ENCODE results near the gene MORN1. TPM values are rescaled to one million over a fixed set of nuclear protein-coding genes. Genes with fewer than 3 reads are reported as not detected.

The MORN1 gene
- total and polyA plus RNA-seq, 2 of the 8 experiments (the other 6 are each of a cell fraction or from before 2014, with no cell fraction given), result 5.0 to 9.1 TPM

DNA sequence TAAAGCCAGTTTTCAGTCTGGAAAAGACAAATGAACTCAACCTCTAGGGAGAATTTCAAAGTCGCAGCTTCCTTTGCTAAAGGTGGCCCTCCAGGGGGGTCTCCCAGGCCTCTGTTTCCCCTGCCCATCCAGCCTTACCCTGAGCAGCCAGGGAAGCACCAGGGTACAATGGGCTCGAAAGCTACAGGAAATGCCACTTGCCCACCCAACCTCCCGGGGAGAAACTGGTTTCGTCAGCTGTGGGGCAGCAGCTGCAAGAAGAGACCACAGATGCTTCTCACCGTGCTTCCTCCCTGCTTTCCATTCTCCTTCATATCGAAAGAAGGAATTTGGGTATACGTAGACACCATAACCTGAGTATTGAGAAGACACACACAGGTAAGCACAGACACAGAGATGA, 1.7 kb downstream of the MORN1 start:
- ChIA-PET CTCF (ENCODE audit: partially characterized antibody) (interaction anchor here (0.7 to 4.0 kb wide), 3 partner anchors 9 to 813 kb away, joined by 3 to 19 read pairs (median 5); no protein-coding TSS in a partner anchor), POLR2A (ENCODE audit: partially characterized antibody) (no interaction called here)
- H3K4me1 ChIP-seq (replicated peaks in 1 of 4; ENCODE audit: control insufficient read depth in 3 of 4, insufficient read depth in 4 of 4, low read length in 3 of 4), result peaks cover 0 to 9% (median 2%) of the 10 kb centered on the region in 4 experiments; a peak in 6 of 7 replicates
- H3K18ac ChIP-seq (ENCODE audit: extremely low read depth, low read length), result no peak overlapping the region
- peaks cover 6% of the 10 kb centered on the region; the same call in 1 of the 2 replicates for H3K23me2 ChIP-seq (ENCODE audit: low read depth, low read length)
- no peak overlapping the region; a peak in 1 of 4 replicates for H3K4me2 ChIP-seq (ENCODE audit: insufficient read depth in 1 of 2, low read depth in 2 of 2, low read length in 2 of 2)
- no peak overlapping the region for H3K4me3 ChIP-seq (ENCODE audit: extremely low read depth in 1 of 4, insufficient read depth in 2 of 4, low read depth in 3 of 4, low read length in 4 of 4)
- H2BK120ac ChIP-seq (replicated peaks; ENCODE audit: low read depth, low read length), result no peak overlapping the region
- H2BK20ac ChIP-seq (ENCODE audit: low read length), result no peak overlapping the region
- H2BK5ac ChIP-seq (ENCODE audit: low read depth, low read length), result no peak overlapping the region
- H4K8ac ChIP-seq (ENCODE audit: extremely low read depth, insufficient read depth, low read length), result no peak overlapping the region
- H3K9ac ChIP-seq (replicated peaks in 1 of 4; ENCODE audit: extremely low read depth in 1 of 4, low read depth in 3 of 4, low read length in 3 of 4), result no peak overlapping the region
- H2BK15ac ChIP-seq (ENCODE audit: low read length), result no peak overlapping the region
- H2AK5ac ChIP-seq (ENCODE audit: low read depth, low read length), result no peak overlapping the region
- no peak overlapping the region for H3K27ac ChIP-seq (ENCODE audit: low read depth, low read length)
- 0 out of 2 replicates have a peak overlapping the region, but pooled peaks have one; percentile 39 for H2BK12ac ChIP-seq (ENCODE audit: low read depth, low read length)
- no peak overlapping the region for H3K23ac ChIP-seq (ENCODE audit: insufficient read length)
- FAIRE-seq (no peak), DNase-seq (ENCODE audit: low read depth in 1 of 2, low spot score in 2 of 2) (no peak)
- peaks cover 8% of the 10 kb centered on the region for H3K79me1 ChIP-seq (ENCODE audit: low read depth, low read length)
- no peak for TF ChIP-seq KDM1A (IDR thresholded peaks at IDR 0.05; ENCODE audit: borderline replicate concordance, low read length)
- H3K4ac ChIP-seq (replicated peaks; ENCODE audit: insufficient read length, low read depth, low read length), result no peak overlapping the region
- H4K20me1 ChIP-seq (replicated peaks in 1 of 2; ENCODE audit: control insufficient read depth in 1 of 2, insufficient read depth in 2 of 2, low read length in 2 of 2), result peaks cover 2 to 7% of the 10 kb centered on the region in 2 experiments
- H3K56ac ChIP-seq (replicated peaks; ENCODE audit: insufficient read length, low read depth, low read length), result no peak overlapping the region
- peaks cover 0 to 7% (median 0%) of the 10 kb centered on the region in 4 experiments; a peak in 1 of 8 replicates for H3K36me3 ChIP-seq (ENCODE audit: control insufficient read depth in 2 of 4, insufficient read depth in 4 of 4, low read length in 3 of 4)
- H3K14ac ChIP-seq (ENCODE audit: insufficient read length), result no peak overlapping the region
- no peak overlapping the region for H4K91ac ChIP-seq (replicated peaks; ENCODE audit: insufficient read length, low read length)
- 85% methylated on average over 7 of the region's 7 CpGs; no CpG with 5 or more reads in 1 of the 2 experiments for WGBS, 2 experiments (ENCODE audit: extremely low coverage in 1 of 2, insufficient coverage in 1 of 2, insufficient read length in 1 of 2, insufficient replicate concordance in 2 of 2, low coverage in 1 of 2, low lambda C conversion rate in 2 of 2, missing lambda C conversion rate in 1 of 2)
- no peaks in the 10 kb centered on the region for H3K27me3 ChIP-seq (replicated peaks in 1 of 4; ENCODE audit: control insufficient read depth in 3 of 4, extremely low read depth in 1 of 4, insufficient read depth in 3 of 4, low read length in 3 of 4)
- H4K5ac ChIP-seq (ENCODE audit: insufficient read length, low read depth, low read length), result no peak overlapping the region
- H3K9me3 ChIP-seq (ENCODE audit: insufficient read depth in 2 of 2, low read depth in 1 of 2, low read length in 1 of 2), result no peaks in the 10 kb centered on the region
- H3K79me2 ChIP-seq (ENCODE audit: control insufficient read depth in 1 of 2, insufficient read depth in 2 of 2, low read length in 2 of 2), result peaks cover 4 to 30% of the 10 kb centered on the region in 2 experiments; a peak in 3 of 4 replicates
- H2AFZ ChIP-seq (ENCODE audit: low read length), result no peak overlapping the region

All from H1 (cell line).